GM18511 (cell line): Measurements from ENCODE around the gene RPTOR.

Experiments
- ATAC-seq: cut with Tn5 transposase; IDR thresholded peaks from one replicate; pipeline ENCODE4 v1.9.1; 2021; ENCODE audit warnings: mild to moderate bottlenecking, moderate library complexity; ENCODE audit not compliant: unreplicated experiment

RPTOR gene

DNA sequence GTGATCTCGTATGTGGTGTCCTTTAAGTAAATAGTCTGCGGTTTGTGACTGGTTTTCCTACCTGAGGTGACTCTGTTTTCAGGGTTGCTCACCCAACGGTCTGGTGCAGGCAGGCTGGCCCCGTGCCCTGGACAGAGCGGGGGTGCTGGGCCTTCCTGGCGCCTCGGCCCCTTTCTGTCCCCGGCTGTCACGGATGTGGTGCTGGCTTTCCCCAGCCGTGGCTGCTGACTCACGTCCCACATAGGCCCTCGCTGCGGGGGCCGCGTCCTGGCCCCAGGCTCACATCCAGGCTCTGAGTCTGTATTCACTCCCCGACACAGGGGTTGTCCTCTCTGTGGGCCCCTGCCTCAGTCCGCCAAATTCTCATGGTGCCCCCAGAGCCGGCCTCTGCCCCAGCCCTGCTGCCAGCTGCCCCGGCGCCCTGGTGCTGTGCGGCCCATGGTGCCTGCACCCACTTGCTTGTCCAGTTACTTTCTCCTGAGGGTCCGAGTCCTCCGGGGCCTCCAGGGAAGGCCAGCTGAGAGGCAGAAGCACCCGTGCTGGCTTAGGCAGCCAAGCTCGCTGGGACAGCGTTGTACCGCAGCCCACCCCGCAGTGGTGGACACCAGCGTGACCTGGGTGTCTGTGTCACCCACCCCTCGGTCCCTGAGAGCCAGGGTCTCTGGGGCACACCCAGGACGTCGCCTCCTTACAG is 452.9 kb downstream of the RPTOR start:
- ATAC-seq, result no peak

DNA sequence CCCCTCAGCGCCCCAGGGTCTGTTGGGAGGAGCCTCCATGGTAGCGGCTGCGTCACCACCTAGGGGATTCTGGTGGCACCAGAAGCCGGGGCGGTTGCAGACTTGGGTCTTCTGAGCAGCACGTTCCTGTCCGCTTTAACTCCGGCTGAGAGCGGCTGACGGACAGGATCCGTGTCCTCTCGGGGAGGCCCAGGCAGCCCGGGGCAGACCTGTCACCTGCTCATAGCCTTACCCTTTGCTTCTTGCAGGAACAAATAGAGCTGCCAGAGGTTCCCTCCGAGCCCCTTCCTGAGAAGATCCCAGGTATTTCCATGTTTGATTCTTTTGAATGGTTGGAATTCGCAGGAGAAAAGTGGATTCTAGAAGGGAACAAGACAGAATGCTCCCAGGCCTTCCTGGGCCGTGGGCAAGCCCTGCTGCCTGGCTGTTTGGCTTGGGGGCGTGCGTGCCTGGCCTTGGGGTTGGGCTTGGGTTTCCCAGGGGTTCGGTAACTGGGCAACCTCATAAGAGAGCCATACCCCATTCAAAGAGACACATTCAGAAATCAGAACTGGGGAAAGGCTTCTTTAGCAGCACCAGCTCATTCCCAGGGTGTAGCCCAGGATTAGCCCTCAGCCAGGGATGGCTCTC is 453.6 kb downstream of the RPTOR start:
- ATAC-seq, result no peak

DNA sequence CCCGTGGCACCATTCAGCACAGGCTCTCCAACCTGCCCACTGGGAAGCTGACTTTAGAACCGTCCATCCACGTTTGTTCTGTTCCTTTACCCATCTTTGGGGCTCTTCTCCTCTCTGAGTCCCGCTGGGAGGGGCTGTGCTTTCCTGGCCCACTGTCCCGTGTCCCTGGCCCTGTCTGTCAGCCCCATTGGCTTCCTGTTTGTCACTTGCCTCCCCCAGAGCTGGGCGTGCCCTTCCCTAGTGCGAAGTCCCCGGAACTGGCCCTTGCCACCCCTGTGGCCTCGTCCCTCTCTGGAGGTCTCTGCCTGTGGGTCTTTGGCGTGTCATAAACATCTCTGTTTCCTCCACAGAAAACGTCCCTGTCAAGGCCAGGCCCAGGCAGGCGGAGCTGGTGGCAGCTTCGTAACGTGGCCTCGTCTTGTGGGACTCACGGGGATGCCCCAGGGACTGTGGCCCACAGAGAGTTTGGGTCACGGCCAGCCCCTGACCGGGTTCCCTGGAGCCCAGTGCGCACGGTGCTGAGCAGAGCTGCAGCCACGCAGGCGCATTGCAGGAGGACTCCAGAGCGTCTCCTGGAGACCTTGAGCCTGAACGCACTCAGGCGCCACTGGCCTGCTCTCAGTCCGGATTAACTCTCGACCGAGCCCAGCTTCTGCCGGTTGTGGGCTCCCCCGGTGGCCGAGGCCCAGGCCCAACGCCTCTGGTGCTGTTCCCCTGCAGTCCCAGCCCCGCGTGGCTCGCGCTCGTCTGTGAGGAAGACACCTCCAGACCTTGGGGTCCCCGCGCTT is 454.3 kb downstream of the RPTOR start:
- ATAC-seq, result no peak

DNA sequence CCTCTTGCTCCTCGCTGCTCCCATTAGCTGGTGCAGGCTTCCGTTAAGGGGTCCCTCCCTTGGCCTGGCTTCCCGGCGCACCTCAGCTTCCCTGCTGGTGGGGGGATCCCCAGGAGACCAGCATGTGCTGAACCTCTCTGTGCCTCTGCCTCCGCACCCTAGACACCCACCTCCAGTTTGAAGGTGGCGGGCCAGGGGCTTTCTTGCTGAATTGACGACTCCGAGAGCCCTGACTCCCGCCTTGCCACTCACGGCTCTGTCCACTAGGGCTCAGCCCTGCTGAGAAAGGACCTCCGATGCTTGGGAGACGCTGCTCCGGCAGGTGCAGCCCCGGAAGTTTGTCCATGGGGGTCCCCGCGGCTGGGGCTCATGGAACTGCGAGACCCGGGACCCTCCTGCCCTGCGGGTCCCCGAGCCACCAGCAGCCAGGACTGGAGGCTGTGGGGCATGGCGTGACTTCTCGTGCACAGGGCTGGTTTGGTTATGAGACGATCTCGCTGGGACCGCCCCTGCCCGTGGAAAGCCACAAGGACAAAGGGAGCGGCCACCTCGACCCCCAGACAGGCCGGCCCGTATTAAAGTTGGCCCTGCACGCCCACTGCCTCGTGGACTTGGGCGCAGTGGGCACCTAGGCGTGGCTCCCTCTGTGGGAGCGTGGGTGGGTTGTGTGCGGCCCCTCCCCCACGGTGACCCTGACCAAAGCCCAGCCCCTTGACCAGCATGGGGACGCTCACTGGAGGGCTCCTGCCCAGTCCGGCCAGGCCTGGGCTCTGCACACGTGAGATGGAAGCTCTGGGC is 455.1 kb downstream of the RPTOR start:
- no peak for ATAC-seq

DNA sequence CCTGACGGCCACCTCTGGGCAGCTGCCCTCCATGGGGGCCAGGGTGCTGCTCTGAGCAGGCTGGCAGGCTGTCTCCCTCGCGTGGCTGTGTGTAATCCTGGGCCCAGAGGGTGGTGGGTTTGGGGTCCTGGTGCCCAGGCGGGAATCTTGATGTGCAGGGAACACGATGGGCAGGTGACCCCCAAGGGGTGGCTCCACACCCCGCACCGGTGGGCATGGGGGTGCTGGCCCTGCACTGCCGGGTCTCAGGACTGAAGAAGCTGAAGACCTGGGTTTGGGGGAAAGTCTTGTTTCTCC is 455.6 kb downstream of the RPTOR start:
- no peak for ATAC-seq

GRCh38 chr17:81000631-81001357 is 456.2 kb downstream of the RPTOR start:
- ATAC-seq, result no peak

GRCh38 chr17:81002013-81002384 is 457.4 kb downstream of the RPTOR start:
- ATAC-seq, result no peak

GRCh38 chr17:81002409-81003361 is 458.0 kb downstream of the RPTOR start:
- no peak for ATAC-seq

- no peak for ATAC-seq
These were observed 459.3 kb downstream of the RPTOR start for GRCh38 chr17:81003711-81004475.

DNA sequence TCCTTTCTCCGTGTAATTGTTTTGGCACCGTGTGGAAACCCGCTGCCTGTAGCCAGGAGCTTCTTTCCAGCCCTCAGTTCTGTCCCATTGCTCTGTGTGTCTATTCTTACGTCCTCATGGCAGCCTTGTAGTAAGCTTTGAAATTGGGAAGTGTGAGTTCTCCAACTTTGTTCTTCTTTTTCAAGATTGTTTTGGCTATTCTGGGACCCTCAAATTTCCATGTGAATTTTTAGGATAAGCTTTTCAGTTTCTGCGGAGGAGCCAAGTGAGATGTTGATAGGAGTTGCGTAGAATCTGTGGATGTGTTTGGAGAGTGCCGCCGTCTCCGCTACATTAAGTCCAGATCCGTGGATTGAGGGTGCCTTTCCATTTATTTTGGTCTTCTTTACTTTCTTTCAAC is 462.3 kb downstream of the RPTOR start:
- ATAC-seq, result no peak

DNA sequence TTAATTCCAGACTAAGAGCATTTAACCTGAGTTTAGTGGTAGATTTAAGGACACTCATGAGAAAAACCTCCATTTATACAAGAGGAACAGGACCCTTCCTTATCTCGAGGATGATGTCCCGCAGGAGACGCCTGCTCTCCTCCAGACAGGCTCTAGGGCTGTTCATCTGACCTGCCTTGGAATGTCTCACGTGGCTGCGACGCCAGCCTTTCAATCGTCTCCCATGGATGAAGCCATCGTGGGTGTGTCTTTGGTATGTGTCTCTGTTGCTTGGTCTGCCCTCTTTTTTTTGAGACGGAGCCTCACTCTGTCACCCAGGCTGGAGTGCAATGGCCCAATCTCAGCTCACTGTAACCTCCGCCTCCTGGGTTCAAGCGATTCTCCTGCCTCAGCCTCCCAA is 463.5 kb downstream of the RPTOR start:
- no peak for ATAC-seq

DNA sequence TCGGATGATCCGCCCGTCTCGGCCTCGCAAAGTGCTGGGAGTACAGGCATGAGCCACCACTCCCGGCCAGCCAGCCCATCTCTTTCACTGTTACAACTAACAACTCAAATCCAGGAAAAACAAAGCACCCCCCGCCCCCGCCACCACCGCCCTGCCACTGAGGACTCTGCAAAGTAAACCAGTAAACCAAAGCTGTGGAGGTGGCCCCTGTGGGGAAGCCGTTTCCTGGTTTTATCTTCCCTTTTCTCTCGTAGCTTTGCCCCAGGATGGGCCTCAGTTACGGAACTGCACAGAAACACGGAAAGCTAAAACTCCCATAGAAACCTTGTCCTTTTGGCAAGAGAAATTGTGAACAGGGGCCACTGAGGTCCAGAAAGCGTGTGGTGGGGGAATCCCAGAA is 464.5 kb downstream of the RPTOR start:
- no peak for ATAC-seq

- ATAC-seq, result no peak
These were observed 466.3 kb downstream of the RPTOR start for GRCh38 chr17:81010935-81011334.

DNA sequence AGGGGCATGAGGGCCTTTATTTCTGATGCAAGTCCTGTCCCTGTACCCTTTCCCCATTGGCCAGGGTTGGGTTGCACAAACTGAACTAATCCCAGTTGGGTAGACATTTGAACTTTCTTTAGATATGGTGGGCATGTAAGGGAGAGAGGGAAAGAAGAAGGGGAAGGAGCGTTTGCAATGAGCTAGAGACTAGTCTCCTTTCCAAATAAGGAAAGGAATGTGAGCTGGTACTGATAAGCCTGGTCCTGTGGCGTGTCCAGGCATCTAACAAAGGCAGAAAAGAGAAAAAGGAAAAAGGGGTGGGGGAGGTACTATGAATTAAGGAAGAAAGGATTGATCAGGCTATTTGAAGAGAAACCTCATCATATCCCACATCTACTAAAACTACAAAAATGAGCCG is 467.3 kb downstream of the RPTOR start:
- ATAC-seq, result no peak

DNA sequence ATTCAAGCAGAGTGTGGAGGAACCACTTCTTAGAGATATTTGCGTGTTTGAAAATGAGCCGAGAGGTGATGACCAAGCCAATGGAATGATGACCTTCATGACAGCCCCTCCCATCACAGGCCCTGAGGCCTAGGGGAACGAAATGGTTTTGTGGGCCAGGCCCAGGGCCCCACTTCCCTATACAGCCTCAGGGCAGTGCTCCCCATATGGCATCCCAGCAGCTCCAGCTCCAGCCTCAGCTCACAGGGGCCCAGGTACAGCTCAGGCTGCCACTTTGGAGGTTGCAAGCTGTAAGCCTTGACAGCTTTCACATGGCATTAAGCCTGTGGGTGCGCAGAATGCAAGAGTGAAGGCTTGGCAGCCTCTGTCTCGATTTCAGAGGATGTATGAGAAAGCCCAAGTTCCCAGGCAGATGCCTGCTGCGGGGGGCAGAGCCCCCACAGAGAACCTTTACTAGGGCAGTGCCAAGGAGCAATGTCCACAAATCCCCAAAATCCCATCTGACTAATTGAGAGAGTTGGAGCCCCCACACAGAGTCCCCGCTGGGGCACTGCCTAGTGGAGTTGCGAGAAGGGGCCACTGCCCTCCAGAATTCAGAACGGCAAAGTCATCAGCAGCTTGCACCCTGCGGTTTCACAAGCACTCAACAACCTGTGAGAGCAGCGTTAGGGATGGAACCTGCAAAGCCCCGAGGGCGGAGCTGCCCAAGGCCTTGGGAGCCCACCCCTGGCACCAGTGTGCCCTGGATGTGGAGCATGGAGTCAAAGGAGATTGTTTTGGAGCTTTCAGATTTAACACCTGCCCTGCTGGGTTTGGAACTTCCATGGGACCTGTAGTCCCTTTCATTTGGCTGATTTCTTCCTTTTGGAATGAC is 468.2 kb downstream of the RPTOR start:
- no peak for ATAC-seq

DNA sequence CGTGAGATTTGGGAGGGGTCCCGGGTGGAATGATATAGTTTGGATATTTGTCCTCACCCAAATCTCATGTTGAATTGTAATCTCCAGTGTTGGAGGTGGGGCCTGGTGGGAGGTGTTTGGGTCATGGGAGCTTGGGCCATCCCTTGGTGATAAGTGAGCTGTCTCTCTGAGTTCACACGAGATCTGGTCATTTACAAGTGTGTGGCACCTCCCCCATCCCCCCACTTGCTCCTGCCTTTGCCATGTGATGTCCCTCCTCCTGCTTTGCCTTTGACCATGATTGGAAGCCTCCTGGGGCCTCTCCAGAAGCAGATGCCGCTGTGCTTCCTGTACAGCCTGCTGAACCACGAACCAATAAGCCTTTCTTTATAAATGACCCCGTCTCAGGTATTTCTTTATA is 469.0 kb downstream of the RPTOR start:
- no peak for ATAC-seq

- no peak for ATAC-seq
These were observed 470.5 kb downstream of the RPTOR start for GRCh38 chr17:81015136-81015535.
